Ishikawa (cell line): Measurements from ENCODE around the gene PCDHGA12.

Source experiments
- CEBPB ChIP-seq: IDR thresholded peaks from 2 replicates; pipeline ENCODE4 v1.6.1; 2012
- CREB1 ChIP-seq: IDR thresholded peaks from 2 replicates; pipeline ENCODE4 v1.6.1; 2012; ENCODE audit warnings: low read depth
- EGR1 ChIP-seq: IDR thresholded peaks from 2 replicates; pipeline ENCODE4 v1.6.1; 2012
- EP300 ChIP-seq: IDR thresholded peaks from 2 replicates; pipeline ENCODE4 v1.6.1; 2012; ENCODE audit warnings: borderline replicate concordance
- FOXM1 ChIP-seq: IDR thresholded peaks from 2 replicates; pipeline ENCODE4 v1.6.1; 2012; ENCODE audit warnings: low read depth, borderline replicate concordance
- NFIC ChIP-seq: IDR thresholded peaks from 2 replicates; pipeline ENCODE4 v1.6.1; 2012
- RAD21 ChIP-seq: IDR thresholded peaks from 2 replicates; pipeline ENCODE4 v1.6.1; 2012; ENCODE audit warnings: low read depth
- REST ChIP-seq: IDR thresholded peaks from 2 replicates; pipeline ENCODE4 v1.6.1; 2012; ENCODE audit warnings: low read depth, mild to moderate bottlenecking
- TAF1 ChIP-seq: IDR thresholded peaks from 2 replicates; pipeline ENCODE4 v1.6.1; 2012; ENCODE audit warnings: low read depth, mild to moderate bottlenecking
- TCF12 ChIP-seq: IDR thresholded peaks from 2 replicates; pipeline ENCODE4 v1.6.1; 2012; ENCODE audit warnings: low read depth
- TEAD4 ChIP-seq: IDR thresholded peaks from 2 replicates; pipeline ENCODE4 v1.6.1; 2012
- YY1 ChIP-seq: IDR thresholded peaks from 2 replicates; pipeline ENCODE4 v1.6.1; 2012; ENCODE audit warnings: low read depth
- ZBTB7A ChIP-seq: IDR thresholded peaks from 2 replicates; pipeline ENCODE4 v1.6.1; 2012; ENCODE audit warnings: low read depth
- TF ChIP-seq, protein P1 (sequence below): IDR thresholded peaks from 2 replicates; pipeline ENCODE4 v1.6.1; 2012
- TF ChIP-seq, protein P2 (sequence below): IDR thresholded peaks from 2 replicates; pipeline ENCODE4 v1.6.1; 2012

The PCDHGA12 gene

DNA sequence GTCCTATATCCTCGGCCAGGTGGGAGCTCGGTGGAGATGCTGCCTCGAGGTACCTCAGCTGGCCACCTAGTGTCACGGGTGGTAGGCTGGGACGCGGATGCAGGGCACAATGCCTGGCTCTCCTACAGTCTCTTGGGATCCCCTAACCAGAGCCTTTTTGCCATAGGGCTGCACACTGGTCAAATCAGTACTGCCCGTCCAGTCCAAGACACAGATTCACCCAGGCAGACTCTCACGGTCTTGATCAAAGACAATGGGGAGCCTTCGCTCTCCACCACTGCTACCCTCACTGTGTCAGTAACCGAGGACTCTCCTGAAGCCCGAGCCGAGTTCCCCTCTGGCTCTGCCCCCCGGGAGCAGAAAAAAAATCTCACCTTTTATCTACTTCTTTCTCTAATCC is 47.5 kb downstream of the PCDHGA12 start:
- TF ChIP-seq CEBPB (no peak), ZBTB7A (no peak), NFIC (no peak), TAF1 (no peak), YY1 (no peak), REST (no peak), FOXM1 (no peak), CREB1 (no peak), RAD21 (no peak), TEAD4 (no peak), EP300 (no peak), EGR1 (no peak), TCF12 (no peak)
- TF ChIP-seq, protein P1, sequence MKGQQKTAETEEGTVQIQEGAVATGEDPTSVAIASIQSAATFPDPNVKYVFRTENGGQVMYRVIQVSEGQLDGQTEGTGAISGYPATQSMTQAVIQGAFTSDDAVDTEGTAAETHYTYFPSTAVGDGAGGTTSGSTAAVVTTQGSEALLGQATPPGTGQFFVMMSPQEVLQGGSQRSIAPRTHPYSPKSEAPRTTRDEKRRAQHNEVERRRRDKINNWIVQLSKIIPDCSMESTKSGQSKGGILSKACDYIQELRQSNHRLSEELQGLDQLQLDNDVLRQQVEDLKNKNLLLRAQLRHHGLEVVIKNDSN: no peak
- TF ChIP-seq, protein P2, sequence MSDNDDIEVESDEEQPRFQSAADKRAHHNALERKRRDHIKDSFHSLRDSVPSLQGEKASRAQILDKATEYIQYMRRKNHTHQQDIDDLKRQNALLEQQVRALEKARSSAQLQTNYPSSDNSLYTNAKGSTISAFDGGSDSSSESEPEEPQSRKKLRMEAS: no peak

DNA sequence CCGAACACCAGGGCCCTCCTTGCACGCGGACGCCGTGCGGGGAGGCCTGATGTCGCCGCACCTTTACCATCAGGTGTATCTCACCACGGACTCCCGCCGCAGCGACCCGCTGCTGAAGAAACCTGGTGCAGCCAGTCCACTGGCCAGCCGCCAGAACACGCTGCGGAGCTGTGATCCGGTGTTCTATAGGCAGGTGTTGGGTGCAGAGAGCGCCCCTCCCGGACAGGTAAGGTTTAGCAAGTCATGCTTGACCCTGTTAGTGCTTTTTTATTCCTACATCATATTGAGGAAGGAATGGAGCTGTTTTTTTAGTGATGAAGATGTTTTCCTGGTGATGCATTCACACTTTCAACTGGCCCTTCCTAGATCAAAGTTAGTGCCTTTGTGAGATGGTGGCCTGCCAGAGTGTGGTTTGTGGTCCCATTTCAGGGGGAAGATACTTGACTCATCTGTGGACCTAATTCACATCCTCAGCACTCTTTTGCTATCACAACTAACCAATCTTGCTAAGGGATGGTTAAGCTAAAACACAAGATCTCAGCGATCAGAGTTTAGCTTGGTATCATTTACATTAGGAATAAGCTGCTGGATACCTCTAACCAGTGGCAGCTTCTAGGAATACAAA is 48.1 kb downstream of the PCDHGA12 start:
- TF ChIP-seq, protein P2: no peak
- TF ChIP-seq TAF1 (no peak), TCF12 (no peak), ZBTB7A (no peak), TEAD4 (no peak), EGR1 (no peak), EP300 (no peak), RAD21 (peak; percentile 9; the same call in 1 of the 2 replicates), NFIC (peak; percentile 49; the same call in 1 of the 2 replicates), CREB1 (no peak)

DNA sequence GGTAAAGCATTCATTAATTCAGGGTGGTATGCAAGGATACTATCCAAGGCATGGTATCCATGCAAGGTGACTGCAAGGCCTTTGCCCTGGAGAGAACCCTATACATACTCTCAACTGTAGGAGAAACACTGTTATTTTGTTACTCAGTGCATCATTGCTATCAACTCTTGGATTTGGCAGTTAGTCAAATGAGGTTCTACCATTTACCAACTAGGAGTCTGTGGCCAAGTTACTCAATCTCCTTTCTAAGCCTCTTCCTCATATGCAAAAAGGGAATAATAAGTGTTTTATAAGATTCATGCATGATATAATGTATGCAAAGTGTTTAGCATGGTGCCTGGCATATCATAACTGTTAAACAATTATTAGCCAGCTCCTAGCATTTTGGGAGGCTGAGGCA is 49.5 kb downstream of the PCDHGA12 start:
- TF ChIP-seq, protein P1: no peak
- TF ChIP-seq TAF1: no peak
- TF ChIP-seq NFIC: no peak
- no peak for TF ChIP-seq FOXM1
- TF ChIP-seq CREB1: no peak
- no peak for TF ChIP-seq TEAD4
- no peak for TF ChIP-seq EGR1
- TF ChIP-seq TCF12: no peak
- no peak for TF ChIP-seq ZBTB7A
